Lower leg skin (tissue), 3 donors: ENCODE measurements around the gene USP48.

Source experiments
- POLR2A ChIP-seq, 2 donors: fragments of 450-650 bp; IDR thresholded peaks; one replicate each; pipeline ENCODE4 v1.6.1; 2016 to 2017; ENCODE audit warnings: antibody characterized with exemption in 2 of 2, mild to moderate bottlenecking in 1 of 2, moderate library complexity in 1 of 2
- TF ChIP-seq, protein P1 (sequence below), 3 donors: fragments of 450-650 bp; IDR thresholded peaks; one replicate each; pipeline ENCODE4 v1.5.1; 2016; ENCODE audit warnings: antibody characterized with exemption in 3 of 3, mild to moderate bottlenecking in 3 of 3, moderate library complexity in 2 of 3

DNA sequence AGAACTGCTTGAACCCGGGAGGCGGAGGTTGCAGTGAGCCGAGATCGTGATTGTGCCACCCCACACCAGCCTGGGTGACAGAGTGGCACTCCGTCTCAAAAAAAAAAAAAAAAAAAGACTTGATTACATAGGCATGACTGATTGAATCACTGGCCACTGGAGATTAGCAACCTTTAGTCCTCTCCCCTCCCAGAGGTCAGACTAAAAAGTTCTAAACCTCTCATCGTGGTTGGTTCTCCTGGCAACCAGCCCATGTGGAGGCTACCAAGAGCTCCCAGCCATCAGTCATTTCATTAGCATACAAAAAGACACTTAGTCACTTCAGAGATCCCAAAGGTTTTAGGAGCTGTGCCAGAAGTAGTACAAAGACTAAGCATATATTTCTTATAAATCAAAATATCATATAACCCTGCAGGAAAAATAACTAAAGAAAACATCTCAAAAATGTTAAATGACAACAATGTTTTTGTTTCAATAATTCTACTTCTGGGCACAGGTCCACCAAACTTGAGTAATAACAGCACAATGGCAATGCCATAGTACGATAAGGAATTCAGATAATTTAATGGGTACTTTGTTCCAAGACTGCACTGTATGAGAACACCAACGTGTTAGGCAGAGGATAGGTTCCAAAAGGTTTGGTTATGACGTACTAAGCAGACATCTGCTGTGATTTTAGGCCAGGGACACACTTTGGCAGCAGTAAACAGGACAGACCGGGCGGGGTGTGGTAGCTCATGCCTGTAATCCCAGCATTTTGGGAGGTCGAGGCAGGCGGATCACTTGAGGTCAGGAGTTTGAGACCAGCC lies 18.1 kb downstream of the USP48 start:
- TF ChIP-seq, protein P1, sequence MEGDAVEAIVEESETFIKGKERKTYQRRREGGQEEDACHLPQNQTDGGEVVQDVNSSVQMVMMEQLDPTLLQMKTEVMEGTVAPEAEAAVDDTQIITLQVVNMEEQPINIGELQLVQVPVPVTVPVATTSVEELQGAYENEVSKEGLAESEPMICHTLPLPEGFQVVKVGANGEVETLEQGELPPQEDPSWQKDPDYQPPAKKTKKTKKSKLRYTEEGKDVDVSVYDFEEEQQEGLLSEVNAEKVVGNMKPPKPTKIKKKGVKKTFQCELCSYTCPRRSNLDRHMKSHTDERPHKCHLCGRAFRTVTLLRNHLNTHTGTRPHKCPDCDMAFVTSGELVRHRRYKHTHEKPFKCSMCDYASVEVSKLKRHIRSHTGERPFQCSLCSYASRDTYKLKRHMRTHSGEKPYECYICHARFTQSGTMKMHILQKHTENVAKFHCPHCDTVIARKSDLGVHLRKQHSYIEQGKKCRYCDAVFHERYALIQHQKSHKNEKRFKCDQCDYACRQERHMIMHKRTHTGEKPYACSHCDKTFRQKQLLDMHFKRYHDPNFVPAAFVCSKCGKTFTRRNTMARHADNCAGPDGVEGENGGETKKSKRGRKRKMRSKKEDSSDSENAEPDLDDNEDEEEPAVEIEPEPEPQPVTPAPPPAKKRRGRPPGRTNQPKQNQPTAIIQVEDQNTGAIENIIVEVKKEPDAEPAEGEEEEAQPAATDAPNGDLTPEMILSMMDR (IDR thresholded peaks at IDR 0.05) = no peak
- TF ChIP-seq POLR2A (IDR thresholded peaks at IDR 0.05) = no peak
